ENCODE results near the gene IFNL1. TPM values are rescaled to one million over a fixed set of nuclear protein-coding genes. Genes with fewer than 3 reads are reported as not detected.

The IFNL1 gene
- total and polyA plus RNA-seq, 11 donors: not detected

DNA sequence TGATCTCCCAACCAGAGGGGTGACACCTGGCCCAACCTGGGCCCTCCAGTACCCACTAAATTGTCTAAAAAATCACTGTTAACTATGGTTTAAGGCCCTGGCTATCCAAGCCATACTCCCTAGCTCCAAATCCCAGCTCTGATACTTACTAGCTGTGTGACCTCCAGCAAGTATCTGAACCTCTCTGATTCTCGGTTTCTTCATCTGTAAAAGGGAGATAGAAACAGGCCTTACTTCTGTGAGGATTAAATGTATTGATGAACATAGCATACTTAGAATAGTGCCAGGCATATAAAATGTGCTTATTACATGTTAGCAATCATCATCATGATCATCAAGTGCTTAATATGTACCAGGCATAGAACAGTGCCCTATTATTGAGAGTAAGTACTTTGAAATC lies 19.7 kb downstream of the IFNL1 start:
- WGBS, 4 donors: 89 to 98% (median 95%) methylated on average over 1 of the region's 1 CpG
- intact Hi-C loops (cut with DNase I): loop anchor here in 2 of 10 donors (10.0 kb wide), 1 partner anchor 111 kb away; the partner anchor contains the start of gene SYCN (in 2 of the 2)
- TF ChIP-seq POLR2A (IDR thresholded peaks at IDR 0.05): no peak
- TF ChIP-seq, protein P1, sequence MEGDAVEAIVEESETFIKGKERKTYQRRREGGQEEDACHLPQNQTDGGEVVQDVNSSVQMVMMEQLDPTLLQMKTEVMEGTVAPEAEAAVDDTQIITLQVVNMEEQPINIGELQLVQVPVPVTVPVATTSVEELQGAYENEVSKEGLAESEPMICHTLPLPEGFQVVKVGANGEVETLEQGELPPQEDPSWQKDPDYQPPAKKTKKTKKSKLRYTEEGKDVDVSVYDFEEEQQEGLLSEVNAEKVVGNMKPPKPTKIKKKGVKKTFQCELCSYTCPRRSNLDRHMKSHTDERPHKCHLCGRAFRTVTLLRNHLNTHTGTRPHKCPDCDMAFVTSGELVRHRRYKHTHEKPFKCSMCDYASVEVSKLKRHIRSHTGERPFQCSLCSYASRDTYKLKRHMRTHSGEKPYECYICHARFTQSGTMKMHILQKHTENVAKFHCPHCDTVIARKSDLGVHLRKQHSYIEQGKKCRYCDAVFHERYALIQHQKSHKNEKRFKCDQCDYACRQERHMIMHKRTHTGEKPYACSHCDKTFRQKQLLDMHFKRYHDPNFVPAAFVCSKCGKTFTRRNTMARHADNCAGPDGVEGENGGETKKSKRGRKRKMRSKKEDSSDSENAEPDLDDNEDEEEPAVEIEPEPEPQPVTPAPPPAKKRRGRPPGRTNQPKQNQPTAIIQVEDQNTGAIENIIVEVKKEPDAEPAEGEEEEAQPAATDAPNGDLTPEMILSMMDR (IDR thresholded peaks at IDR 0.05): no peak

DNA sequence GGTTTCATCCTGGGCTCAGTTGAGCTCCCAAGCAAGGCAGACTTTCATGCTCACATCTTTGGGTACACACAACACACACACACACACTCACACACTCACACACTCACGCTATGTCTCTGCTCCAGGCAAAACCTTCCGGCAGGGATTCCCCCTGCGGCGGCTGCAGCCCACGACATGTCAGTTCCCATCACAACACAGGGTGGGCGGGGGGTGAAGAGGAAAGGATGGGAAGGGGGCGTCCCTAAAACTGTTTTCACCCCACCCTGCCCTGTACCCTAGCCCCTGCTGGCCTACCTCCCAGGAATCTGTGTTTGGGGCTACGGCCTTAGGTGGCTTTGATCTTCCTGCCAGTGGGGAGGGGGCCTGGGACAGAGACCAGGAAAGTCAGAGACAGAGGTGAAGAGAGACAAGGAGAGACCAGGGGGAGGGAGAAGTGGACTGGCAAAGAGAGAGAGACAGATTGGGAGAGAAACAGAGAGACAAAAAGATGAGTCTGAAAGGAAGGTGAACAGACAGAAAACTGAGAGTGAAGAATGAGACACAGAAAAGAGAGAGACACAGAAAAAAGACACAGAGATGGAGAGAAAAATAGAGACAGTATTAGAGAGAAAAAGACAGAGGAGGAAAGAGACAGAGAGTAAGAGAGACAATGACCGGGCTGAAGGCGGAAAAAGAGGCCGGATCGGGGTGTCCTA lies 20.6 kb downstream of the IFNL1 start:
- no peak overlapping the region for H3K27ac ChIP-seq
- H3K9me3 ChIP-seq: no peaks in the 10 kb centered on the region
- DNase-seq (no peak), ATAC-seq (no peak)
- intact Hi-C loops (cut with DNase I): loop anchor here in 2 of 10 donors (10.0 kb wide), 1 partner anchor 112 kb away; the partner anchor contains the start of gene SYCN (in 2 of the 2)
- peaks cover 0 to 14% (median 0%) of the 10 kb centered on the region in 9 donors for H3K27me3 ChIP-seq
- H3K36me3 ChIP-seq: peaks cover 0 to 12% (median 0%) of the 10 kb centered on the region in 9 donors
- TF ChIP-seq, protein P1 (IDR thresholded peaks at IDR 0.05): no peak
- TF ChIP-seq POLR2A (IDR thresholded peaks at IDR 0.05): no peak
- H3K4me1 ChIP-seq: peaks cover 0 to 13% (median 0%) of the 10 kb centered on the region in 12 donors
- H3K4me3 ChIP-seq: no peak overlapping the region
- WGBS, 4 donors: 87 to 94% (median 92%) methylated on average over 12 of the region's 12 CpGs

More for the DNA sequence above, 19.7 kb downstream of the IFNL1 start:
- no peak overlapping the region for H3K4me3 ChIP-seq
- no peak for DNase-seq
- H3K9me3 ChIP-seq: no peaks in the 10 kb centered on the region
- no peak overlapping the region for H3K27ac ChIP-seq
- peaks cover 0 to 12% (median 0%) of the 10 kb centered on the region in 9 donors for H3K36me3 ChIP-seq
- peaks cover 0 to 11% (median 0%) of the 10 kb centered on the region in 12 donors for H3K4me1 ChIP-seq
- ATAC-seq: no peak
- H3K27me3 ChIP-seq: peaks cover 0 to 11% (median 0%) of the 10 kb centered on the region in 9 donors

DNA sequence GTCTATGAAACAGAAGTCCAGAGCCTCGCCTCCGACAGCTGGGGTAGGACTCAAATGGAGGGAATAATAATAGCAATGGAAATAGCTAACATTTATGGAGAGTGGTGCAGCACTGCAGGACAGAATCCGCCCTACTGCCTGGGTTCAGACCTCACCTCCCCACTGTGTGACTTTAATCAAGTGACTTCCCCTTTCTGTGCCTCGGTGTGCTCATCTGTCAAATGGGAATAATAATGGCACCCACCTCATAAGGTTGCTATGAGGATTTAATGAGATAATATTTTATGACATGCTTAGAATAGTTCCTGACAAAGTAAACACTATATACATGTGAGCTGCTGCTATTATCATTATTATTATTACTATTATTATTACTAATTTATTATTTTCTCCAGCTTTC lies 21.3 kb downstream of the IFNL1 start:
- no peak overlapping the region for H3K27ac ChIP-seq
- intact Hi-C loops (cut with DNase I): loop anchor here in 2 of 10 donors (10.0 kb wide), 1 partner anchor 113 kb away; the partner anchor contains the start of gene SYCN (in 2 of the 2)
- TF ChIP-seq, protein P1 (IDR thresholded peaks at IDR 0.05): no peak
- no peak for TF ChIP-seq POLR2A (IDR thresholded peaks at IDR 0.05)
- no peaks in the 10 kb centered on the region for H3K9me3 ChIP-seq
- H3K4me3 ChIP-seq: no peak overlapping the region
- ATAC-seq (no peak), DNase-seq (no peak)
- H3K4me1 ChIP-seq: peaks cover 0 to 13% (median 0%) of the 10 kb centered on the region in 12 donors
- H3K27me3 ChIP-seq: peaks cover 0 to 15% (median 0%) of the 10 kb centered on the region in 9 donors
- peaks cover 0 to 12% (median 0%) of the 10 kb centered on the region in 9 donors for H3K36me3 ChIP-seq
- 84 to 97% (median 95%) methylated on average over 4 of the region's 4 CpGs for WGBS, 4 donors

DNA sequence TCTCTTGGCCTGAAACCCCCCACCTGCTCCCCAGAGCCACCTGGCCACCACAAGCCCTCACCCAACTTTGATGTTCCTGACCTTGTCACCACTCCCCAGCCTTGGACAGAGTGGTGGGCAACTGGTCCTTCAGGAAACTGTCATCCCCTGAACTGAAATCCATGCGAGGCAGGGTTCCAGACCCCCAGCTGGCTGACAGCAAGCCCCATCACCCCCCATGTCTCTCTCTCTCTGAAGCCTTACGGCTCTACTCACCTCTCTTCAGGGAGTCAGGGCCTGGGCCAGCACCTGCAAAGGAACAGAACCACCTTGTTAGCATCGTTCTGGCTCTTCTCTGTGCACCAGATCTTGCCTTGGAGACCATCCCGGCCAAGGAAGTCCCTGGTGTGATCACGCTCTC lies 21.9 kb downstream of the IFNL1 start:
- H3K9me3 ChIP-seq: no peaks in the 10 kb centered on the region
- H3K27me3 ChIP-seq: peaks cover 0 to 15% (median 0%) of the 10 kb centered on the region in 9 donors
- no peak overlapping the region for H3K4me3 ChIP-seq
- DNase-seq: no peak
- H3K36me3 ChIP-seq: peaks cover 0 to 12% (median 0%) of the 10 kb centered on the region in 9 donors
- TF ChIP-seq, protein P1 (IDR thresholded peaks at IDR 0.05): no peak
- no peak for TF ChIP-seq POLR2A (IDR thresholded peaks at IDR 0.05)
- H3K27ac ChIP-seq: no peak overlapping the region
- ATAC-seq: no peak
- H3K4me1 ChIP-seq: peaks cover 0 to 13% (median 0%) of the 10 kb centered on the region in 12 donors
- intact Hi-C loops (cut with DNase I): loop anchor here in 2 of 10 donors (10.0 kb wide), 1 partner anchor 113 kb away; the partner anchor contains the start of gene SYCN (in 2 of the 2)
- 89 to 98% (median 92%) methylated on average over 5 of the region's 5 CpGs for WGBS, 4 donors

All from heart left ventricle (tissue), 16 donors.